Measurements from ENCODE around the gene PPIP5K1. TPM values are rescaled to one million over a fixed set of nuclear protein-coding genes. Genes with fewer than 3 reads are reported as not detected.

PPIP5K1 gene
- total and polyA plus RNA-seq, 9 donors: 7.6 to 45.2 (median 32.2) TPM

- no peak for TF ChIP-seq POLR2A (IDR thresholded peaks at IDR 0.05)
- no peak for TF ChIP-seq CTCF (IDR thresholded peaks at IDR 0.05)
- TF ChIP-seq EP300 (IDR thresholded peaks at IDR 0.05): no peak
- H3K36me3 ChIP-seq: no peaks in the 10 kb centered on the region
- no peak overlapping the region for H3K4me3 ChIP-seq
- no peaks in the 10 kb centered on the region for H3K4me1 ChIP-seq (ENCODE audit: insufficient read depth)
- DNase-seq: no peak
- no peaks in the 10 kb centered on the region for H3K27me3 ChIP-seq
- no peak overlapping the region for H3K27ac ChIP-seq
- intact Hi-C loops (cut with DNase I): no loop called here
- 96 to 98% (median 96%) methylated on average over 7 of the region's 7 CpGs for WGBS, 3 donors
- H3K9me3 ChIP-seq: peaks cover 0 to 5% of the 10 kb centered on the region in 2 donors
These were observed 66.4 kb downstream of the PPIP5K1 start for GRCh38 chr15:43523646-43524045.

- Histone ChIP-seq H3K36me3 (no peaks in the 10 kb centered on the region), H3K4me1 (ENCODE audit: insufficient read depth) (no peaks in the 10 kb centered on the region), H3K4me3 (no peak overlapping the region), H3K27ac (no peak overlapping the region), H3K9me3 (peaks cover 0 to 5% of the 10 kb centered on the region in 2 donors), H3K27me3 (no peaks in the 10 kb centered on the region)
- intact Hi-C loops (cut with DNase I): no loop called here
- DNase-seq: no peak
- 81 to 87% (median 86%) methylated on average over 9 of the region's 9 CpGs for WGBS, 3 donors
- TF ChIP-seq EP300 (IDR thresholded peaks at IDR 0.05): no peak
- TF ChIP-seq CTCF (IDR thresholded peaks at IDR 0.05): no peak
- TF ChIP-seq POLR2A (IDR thresholded peaks at IDR 0.05): no peak
These were observed 67.8 kb downstream of the PPIP5K1 start for GRCh38 chr15:43522247-43522646.

- Histone ChIP-seq H3K4me3 (no peak overlapping the region), H3K27me3 (no peaks in the 10 kb centered on the region), H3K36me3 (no peaks in the 10 kb centered on the region), H3K9me3 (peaks cover 0 to 5% of the 10 kb centered on the region in 2 donors), H3K27ac (no peak overlapping the region), H3K4me1 (ENCODE audit: insufficient read depth) (peaks cover 5% of the 10 kb centered on the region)
- WGBS, 3 donors: 96 to 99% (median 99%) methylated on average over 11 of the region's 11 CpGs
- no peak for DNase-seq
- intact Hi-C loops (cut with DNase I): no loop called here
- TF ChIP-seq EP300 (IDR thresholded peaks at IDR 0.05) (no peak), CTCF (IDR thresholded peaks at IDR 0.05) (no peak), POLR2A (IDR thresholded peaks at IDR 0.05) (no peak)
These were observed 68.6 kb downstream of the PPIP5K1 start for GRCh38 chr15:43521419-43521818.

GRCh38 chr15:43520138-43520537 is 69.9 kb downstream of the PPIP5K1 start:
- TF ChIP-seq POLR2A (IDR thresholded peaks at IDR 0.05): no peak
- TF ChIP-seq EP300 (IDR thresholded peaks at IDR 0.05): no peak
- no peak for TF ChIP-seq CTCF (IDR thresholded peaks at IDR 0.05)
- 81 to 97% (median 95%) methylated on average over 2 of the region's 2 CpGs for WGBS, 3 donors

More at GRCh38 chr15:43520138-43520537, 69.9 kb downstream of the PPIP5K1 start:
- H3K4me1 ChIP-seq (ENCODE audit: insufficient read depth): peaks cover 10% of the 10 kb centered on the region
- no peaks in the 10 kb centered on the region for H3K27me3 ChIP-seq
- no peak overlapping the region for H3K27ac ChIP-seq
- no peak for DNase-seq
- H3K4me3 ChIP-seq: no peak overlapping the region
- no peaks in the 10 kb centered on the region for H3K36me3 ChIP-seq
- intact Hi-C loops (cut with DNase I): no loop called here
- peaks cover 0 to 5% of the 10 kb centered on the region in 2 donors for H3K9me3 ChIP-seq

Data from ovary (tissue), 9 donors.